ENCODE measurements around the gene MUC5AC.
"Not testable (repeated sequence)": the region's sequence is repeated elsewhere in the genome, so short reads cannot be mapped to it uniquely, and the experiment has no call there.

MUC5AC gene

DNA sequence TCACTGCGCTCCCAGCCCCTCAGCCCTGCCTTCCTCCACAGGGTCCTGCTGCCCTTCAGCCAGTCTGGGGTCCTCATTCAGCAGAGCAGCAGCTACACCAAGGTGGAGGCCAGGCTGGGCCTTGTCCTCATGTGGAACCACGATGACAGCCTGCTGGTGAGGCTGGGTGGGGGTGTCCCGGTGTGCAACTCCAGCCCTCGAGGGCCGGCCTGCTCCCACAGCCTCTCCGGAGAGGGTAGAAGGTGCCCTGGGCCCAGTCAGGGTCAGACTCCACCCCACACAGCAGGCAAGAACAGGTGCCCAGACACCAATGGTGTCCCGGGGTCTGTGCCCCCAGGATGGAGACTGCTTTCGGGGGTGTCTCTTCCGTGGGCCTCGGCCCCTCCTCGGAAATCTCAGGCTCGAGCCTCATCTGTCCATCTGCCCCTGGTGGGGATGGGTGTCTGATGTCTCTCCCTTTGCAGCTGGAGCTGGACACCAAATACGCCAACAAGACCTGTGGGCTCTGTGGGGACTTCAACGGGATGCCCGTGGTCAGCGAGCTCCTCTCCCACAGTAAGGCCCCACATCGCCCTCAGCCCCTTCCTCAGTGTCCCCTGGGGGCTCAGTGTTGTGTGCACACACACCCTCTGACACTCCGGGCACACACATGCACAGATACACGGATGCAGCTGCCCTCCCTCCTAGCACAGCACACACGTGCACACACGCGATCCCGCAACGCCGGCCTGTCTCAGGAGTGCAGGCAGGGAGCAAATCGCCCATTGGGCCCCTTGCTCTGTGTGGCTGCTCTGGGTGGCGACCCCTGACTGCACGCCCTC lies 4.9 kb downstream of the MUC5AC start:
- DNase-seq = no peak

DNA sequence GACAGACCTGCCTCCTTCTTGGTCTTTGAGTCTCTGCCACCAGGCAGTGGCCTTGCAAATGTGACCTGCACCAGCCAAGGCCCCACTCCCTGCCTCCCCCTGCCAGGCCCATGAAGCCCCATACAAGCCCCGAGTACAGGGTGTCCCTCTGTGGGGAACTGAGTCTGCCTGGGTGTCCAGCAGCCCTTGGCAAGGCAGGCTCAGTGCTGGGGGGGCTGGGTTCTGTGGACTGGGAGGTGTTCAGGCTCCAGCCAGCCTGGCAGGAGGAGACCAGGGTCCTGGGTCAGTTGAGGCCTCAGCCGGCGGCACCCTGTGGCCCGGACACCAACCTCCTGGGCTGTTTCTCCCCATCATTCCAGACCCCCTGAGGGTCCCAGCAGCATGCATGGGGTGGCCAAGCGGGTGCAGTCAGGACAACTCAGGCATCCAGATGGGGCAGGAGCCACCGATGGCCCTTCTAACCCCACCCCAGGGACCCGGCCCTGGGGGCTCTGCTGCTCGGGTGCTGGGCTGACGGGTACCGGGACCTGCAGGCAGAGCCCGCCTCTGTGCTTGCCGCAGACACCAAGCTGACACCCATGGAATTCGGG lies 5.7 kb downstream of the MUC5AC start:
- no peak for DNase-seq

DNA sequence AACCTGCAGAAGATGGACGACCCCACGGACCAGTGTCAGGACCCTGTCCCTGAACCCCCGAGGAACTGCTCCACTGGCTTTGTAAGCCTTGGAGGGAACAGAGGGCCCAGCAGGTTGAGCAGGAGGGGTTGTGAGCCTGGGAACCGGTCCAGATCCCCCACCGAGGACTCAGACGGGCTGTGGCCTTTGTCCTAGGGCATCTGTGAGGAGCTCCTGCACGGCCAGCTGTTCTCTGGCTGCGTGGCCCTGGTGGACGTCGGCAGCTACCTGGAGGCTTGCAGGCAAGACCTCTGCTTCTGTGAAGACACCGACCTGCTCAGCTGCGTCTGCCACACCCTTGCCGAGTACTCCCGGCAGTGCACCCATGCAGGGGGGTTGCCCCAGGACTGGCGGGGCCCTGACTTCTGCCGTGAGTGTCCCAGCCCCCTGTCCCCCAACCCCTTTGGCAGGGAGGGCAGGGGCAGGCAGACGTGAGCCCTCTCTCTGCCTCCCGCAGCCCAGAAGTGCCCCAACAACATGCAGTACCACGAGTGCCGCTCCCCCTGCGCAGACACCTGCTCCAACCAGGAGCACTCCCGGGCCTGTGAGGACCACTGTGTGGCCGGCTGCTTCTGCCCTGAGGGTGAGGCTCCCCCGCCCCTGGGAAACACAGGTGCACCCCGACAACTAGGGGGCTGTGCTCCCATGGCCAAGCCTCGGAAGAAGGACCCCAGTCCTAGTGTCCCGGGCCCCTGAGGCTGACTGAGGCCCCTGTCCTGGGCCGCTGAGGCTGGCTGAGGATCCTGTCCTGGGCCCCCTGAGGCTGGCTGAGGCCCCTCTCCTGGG lies 6.4 kb downstream of the MUC5AC start:
- no peak for DNase-seq

DNA sequence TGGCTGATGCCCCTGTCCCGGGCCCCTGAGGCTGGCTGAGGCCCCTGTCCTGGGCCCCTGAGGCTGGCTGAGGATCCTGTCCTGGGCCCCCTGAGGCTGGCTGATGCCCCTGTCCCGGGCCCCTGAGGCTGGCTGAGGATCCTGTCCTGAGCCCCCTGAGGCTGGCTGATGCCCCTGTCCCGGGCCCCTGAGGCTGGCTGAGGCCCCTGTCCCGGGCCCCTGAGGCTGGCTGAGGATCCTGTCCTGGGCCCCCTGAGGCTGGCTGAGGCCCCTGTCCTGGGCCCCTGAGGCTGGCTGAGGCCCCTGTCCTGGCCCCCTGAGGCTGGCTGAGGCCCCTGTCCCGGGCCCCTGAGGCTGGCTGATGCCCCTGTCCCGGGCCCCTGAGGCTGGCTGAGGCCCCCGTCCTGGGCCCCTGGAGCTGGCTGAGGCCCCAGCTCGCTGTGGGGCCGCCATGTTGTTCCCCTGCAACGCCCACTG lies 7.1 kb downstream of the MUC5AC start:
- not testable (repeated sequence) for DNase-seq

DNA sequence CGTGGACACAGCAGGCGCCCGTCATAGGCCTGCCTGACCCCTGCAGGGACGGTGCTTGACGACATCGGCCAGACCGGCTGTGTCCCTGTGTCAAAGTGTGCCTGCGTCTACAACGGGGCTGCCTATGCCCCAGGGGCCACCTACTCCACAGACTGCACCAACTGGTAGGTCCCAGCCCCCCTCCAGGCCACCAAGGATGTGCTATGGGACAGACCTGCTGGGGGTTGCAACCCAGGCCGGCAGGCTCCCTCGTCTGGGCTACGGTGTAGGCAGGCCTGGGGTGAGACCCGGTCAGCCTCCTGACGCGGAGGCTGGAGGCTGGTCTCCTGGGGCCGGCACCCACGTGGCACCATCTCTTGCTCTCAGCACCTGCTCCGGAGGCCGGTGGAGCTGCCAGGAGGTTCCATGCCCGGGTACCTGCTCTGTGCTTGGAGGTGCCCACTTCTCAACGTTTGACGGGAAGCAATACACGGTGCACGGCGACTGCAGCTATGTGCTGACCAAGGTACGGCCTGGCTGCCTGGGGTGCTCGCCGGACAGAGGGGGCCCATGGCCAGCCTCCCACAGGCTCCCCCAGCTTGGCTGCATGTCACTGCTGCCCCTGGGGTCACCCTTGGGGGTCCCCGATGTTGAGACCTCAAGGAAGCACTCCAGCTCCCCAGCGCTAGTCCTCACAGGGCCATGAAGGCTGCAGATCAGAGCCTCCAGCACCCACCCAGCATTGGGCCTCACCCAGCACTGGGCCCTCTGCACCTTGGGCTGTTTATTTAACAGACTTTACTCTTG lies 7.7 kb downstream of the MUC5AC start:
- no peak for DNase-seq

DNA sequence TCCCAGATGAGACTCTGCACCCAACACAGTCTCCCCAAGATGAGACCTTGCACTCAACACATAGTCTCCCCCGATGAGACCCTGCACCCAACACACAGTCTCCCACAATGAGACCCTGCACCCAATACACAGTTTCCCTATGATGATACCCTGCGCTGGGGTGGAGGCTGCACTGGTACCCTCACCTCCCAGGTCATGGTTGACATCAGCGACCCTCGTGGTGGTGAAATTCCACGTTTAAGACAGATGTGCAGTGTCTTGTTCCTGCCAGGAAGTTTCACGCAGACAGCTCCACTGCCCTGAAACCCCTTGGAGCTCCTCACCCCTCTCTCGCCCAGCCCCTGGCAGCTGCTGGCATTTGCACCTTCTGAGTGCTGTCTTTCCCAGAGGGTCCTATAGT lies 9.5 kb downstream of the MUC5AC start:
- no peak for DNase-seq

DNA sequence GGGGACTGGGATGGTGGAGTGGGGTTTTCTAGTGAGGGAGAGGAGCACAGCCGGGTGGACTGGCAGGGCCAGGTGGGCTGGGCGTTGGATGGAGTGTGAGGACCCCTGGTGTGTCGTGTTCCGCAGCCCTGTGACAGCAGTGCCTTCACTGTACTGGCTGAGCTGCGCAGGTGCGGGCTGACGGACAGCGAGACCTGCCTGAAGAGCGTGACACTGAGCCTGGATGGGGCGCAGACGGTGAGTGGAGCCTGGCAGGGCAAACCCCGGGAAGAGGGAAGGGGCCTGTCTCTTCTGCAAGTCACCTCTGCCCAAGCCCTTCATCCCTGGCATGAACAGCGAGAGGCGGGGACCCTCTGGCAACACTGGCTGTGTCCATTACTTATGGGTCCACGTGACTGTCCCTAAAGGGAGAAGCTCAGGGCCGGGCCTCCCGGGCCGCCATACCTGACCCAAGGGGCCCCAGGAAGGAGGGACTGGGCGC lies 10.0 kb downstream of the MUC5AC start:
- DNase-seq = no peak

DNA sequence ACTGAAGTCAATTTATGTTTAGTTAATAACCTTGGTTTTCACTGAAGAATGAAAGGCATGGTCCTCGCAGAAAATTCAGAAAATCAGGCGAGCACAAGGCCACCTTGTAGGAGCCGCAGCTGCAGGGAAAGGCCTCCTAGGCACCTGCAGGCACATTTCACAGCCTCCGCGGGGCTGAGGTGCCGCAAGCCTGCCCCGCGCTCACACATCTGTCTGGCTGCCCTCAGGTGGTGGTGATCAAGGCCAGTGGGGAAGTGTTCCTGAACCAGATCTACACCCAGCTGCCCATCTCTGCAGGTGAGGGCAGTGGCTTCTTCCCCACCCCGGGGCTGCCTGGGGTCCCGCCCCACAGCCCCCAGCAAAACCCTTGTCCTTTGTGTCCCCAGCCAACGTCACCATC lies 10.5 kb downstream of the MUC5AC start:
- DNase-seq = no peak

DNA sequence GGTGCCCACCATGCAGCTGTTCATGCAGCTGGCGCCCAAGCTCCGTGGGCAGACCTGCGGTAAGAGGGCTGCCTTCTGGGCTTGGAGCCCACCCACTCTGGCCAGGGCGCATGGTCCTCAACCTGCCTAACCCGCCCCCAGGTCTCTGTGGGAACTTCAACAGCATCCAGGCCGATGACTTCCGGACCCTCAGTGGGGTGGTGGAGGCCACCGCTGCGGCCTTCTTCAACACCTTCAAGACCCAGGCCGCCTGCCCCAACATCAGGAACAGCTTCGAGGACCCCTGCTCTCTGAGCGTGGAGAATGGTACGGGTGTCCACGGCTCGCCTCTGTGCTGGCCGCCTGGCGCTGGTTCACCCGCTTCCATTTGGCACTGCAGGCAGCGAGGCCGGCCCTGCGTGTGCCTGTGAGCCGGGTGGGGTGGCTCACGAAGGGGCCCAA lies 11.0 kb downstream of the MUC5AC start:
- DNase-seq = no peak

DNA sequence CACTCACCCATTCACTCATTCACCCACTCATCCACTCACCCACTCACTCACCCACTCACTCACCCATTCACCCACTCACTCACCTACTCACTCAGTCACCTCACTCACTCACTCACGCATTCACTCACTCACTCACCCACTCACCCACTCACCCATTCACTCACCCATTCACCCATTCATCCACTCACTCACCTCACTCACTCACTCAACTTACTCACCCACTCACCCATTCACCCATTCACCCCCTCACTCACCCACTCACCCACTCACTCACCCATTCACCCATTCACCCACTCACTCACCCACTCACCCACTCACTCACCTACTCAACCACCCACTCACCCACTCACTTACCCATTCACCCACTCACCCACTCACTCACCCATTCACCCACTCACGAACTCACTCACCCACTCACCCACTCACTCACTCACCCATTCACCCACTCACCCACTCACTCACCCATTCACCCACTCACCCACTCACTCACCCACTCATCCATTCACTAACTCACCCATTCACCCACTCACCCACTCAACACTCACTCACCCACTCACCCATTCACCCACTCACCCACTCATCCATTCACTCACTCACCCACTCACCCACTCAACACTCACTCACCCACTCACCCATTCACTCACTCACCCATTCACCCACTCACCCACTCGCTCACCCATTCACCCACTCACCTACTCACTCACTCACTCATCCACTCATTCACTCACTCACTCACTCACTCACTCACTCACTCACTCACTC lies 13.7 kb downstream of the MUC5AC start:
- DNase-seq = no peak

DNA sequence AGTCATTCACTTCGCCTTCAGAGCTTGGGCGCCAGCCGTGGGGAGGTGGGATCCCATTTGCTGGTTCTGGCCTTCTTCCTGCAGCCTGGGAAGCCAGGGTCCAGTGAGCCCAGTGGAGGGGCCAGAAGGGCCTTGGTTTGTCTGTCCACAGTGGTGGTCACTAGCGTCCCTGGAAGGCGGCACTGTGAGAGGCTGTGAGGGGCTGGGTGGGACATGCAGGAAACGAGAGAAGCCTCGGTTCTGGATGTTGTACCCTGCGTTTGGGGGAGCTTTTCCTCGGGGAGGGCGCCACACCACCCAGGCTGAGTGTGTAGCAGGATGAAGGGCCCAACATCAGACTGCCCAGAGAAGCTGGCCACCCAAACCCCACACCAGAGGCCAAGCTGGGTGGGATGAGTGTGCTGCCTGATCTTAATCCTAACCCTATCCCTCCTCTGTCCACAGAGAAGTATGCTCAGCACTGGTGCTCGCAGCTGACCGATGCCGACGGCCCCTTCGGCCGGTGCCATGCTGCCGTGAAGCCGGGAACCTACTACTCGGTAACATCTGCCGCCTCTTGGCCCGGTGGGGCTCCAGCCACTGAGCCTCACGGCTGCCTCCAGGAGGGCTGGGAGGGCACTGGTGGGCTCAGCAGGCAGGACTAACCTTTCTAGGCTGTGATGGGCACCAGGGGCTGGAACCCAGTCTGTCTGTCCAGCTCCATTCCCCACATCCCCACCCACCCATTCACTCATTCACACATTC lies 14.4 kb downstream of the MUC5AC start:
- DNase-seq = no peak

DNA sequence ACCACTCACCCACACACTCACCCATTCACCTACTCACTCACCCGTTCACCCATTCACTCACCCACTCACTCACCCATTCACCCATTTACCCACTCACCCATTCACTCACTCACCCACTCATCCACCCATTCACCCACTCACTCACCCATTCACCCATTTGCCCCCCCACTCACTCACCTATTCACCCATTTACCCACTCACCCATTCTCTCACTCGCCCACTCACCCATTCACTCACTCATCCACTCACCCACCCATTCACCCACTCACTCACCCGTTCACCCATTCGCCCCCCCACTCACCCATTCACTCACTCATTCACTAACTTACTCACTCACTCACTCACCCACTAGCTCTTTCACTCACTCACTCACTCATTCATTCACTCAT lies 15.0 kb downstream of the MUC5AC start:
- DNase-seq = no peak

DNA sequence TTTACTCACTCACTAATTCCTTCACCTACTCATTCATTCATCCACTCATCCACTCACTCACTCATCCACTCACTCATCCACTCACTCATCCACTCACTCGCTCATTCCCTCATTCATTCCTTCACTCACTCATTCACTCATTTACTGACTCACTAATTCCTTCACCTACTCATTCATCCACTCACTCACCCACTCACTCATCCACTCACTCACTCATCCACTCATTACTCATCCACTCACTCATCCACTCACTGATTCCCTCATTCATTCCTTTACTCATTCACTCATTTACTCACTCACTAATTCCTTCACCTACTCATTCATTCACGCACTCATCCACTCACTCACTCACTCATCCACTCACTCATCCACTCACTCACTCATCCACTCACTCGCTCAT lies 15.6 kb downstream of the MUC5AC start:
- not testable (repeated sequence) for DNase-seq

DNA sequence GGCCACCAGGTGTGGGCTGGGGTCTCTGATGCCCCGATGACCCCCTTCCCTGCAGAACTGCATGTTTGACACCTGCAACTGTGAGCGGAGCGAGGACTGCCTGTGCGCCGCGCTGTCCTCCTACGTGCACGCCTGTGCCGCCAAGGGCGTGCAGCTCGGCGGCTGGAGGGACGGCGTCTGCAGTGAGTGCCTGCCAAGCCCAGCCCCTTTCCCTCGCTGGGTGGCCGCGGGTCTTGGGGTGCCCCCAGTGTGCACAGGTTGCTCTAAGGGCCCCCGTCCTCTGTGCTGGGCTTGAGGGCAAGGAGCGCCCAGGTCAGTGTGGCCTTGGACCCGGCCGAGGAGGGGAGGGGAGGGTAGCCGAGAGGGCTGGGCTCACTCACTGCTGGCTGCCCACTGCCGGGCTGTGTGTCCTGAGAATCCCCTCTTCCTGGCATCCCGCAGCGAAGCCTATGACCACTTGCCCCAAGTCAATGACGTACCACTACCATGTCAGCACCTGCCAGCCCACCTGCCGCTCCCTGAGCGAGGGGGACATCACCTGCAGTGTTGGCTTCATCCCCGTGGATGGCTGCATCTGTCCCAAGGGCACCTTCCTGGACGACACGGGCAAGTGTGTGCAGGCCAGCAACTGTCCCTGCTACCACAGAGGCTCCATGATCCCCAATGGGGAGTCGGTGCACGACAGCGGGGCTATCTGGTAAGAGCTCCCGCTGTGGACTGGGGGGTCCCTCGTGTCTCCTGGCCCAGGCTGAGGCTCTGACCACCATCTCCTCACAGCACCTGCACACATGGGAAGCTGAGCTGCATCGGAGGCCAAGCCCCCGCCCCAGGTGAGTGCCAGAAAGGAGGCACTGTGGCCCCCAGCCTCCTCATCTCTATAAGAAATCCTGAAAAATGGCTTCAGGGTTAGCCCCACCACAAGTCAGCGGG lies 17.0 kb downstream of the MUC5AC start:
- no peak for DNase-seq

DNA sequence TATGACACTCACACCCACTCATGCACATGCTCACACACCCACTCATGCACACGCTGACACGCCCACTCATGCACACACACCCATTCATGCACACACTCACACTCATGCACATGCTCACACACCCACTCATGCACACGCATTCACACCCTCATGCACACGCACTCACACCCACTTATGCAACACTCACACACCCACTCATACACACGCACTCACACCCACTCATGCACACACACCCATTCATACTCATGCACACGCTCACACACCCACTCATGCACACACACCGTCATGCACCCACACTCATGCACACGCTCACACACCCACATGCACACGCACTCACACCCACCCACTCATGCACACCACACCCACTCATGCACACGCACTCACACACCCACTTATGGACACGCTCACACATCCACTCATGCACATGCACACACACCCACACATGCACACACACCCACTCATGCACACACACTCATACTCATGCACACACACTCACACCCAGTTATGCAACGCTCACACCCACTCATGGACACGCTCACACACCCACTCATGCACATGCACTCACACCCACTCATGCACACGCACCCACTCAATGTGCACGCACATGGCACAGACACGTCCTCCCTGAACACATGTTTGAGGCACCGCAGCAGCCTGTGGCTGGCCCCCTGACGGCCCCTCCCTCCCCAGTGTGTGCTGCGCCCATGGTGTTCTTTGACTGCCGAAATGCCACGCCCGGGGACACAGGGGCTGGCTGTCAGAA lies 17.9 kb downstream of the MUC5AC start:
- no peak for DNase-seq

DNA sequence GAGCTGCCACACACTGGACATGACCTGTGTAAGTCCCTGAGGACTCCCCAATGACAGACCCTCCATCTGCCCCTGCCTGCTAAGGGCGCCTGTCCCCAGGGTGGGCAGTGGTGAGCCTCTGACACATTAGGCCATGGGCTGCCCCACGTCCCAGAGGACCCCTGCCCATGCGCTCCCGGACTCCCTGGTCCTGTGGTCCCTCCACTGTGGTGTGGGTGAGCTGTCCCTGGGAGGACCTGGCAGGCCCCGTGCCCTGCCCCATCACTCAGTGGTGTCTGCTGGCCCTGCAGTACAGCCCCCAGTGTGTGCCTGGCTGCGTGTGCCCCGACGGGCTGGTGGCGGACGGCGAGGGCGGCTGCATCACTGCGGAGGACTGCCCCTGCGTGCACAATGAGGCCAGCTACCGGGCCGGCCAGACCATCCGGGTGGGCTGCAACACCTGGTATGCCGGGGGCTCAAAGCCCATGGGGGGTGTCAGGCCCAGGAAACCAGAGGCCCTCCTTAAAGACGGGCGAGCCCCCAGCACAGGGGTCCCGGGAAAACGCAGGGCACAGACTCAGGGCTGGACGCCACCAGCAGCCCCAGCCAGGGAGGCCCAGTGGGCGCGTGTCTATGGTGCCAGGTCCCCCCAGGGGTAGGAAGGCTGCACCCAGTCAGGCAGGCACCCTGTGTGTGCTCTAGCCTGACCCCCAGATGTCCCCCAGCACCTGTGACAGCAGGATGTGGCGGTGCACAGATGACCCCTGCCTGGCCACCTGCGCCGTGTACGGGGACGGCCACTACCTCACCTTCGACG lies 18.7 kb downstream of the MUC5AC start:
- DNase-seq = no peak

DNA sequence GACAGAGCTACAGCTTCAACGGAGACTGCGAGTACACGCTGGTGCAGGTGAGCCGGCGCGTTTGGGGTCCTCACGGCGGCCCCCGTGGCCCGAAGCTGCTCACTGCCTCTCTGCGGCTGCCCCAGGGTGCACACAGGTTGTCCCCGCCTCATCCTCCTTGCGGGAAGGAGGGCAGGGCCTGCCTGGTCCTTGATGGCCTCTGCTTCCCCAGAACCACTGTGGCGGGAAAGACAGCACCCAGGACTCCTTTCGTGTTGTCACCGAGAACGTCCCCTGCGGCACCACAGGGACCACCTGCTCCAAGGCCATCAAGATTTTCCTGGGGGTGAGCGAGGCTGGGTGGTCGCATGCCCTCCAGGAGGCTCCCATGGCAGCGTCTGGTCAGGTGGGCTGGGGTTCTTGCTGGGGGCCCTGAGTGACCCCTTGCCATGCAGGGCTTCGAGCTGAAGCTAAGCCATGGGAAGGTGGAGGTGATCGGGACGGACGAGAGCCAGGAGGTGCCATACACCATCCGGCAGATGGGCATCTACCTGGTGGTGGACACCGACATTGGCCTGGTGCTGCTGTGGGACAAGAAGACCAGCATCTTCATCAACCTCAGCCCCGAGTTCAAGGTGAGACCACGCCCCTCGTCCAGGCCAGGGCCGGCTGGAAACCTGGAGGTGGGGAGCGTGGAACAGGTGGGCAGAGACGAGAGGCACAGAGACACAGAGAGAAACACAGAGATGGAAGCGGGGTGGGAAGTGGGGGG lies 19.4 kb downstream of the MUC5AC start:
- DNase-seq = no peak

DNA sequence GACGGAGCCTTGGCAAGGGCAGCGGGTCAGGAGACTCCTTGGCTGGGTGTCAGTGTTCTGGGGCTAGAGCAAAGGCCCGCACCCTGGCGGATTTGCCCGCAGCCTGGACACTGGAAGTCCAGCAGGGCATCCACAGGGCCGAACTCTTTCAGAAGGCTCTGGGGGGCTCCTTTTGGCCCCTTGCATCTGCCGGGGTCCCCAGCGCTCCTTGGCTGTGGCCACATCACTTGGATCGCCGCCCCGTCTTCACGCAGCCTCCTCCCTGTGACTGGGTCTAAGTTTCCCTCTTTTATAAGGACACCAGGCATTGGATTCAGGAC lies 20.0 kb downstream of the MUC5AC start:
- DNase-seq = no peak

Data from NCI-H446 treated with DMSO at 0.1 percent for 48 hours (cell line).